NCI-H1048 (cell line): ENCODE results near the gene KCNIP3.
"Not testable (repeated sequence)": the region's sequence is repeated elsewhere in the genome, so short reads cannot be mapped to it uniquely, and the experiment has no call there.

Source experiments
- DNase-seq: peaks from one replicate; lab custom pipeline; 2025; lab: John Stamatoyannopoulos, UW

The KCNIP3 gene

DNA sequence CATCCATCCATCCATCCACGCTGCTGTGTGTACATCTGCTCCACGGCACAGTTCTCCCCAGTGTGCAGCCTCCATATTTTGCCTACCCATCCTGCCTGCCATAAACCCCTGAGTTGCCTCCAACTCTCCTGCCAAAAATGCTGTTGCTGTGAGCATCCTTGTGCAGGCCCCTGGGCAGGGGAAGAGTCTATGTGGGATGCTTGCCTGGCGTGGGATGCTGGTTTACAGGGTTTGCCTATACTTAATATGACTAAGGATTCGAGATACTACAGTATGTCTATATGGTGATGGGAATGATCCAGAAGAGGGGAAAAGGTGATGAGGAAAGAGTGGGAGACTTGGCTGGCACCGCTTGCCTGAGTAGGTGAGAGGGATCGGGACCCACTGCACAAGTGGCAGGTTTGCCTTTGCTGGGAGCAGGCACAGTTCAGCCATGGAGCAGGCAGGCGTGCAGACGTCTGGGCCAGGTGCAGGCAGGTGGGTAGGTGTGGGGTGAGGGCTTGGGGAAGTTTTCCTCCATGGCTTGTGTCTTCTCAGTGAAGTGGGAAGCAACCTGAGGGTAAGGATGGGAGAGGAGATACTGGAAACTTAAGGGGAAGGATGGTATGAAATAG, 75.2 kb downstream of the KCNIP3 start:
- no peak for DNase-seq

- DNase-seq, result no peak
Measured at GRCh38 chr2:95372845-95373244, 75.7 kb downstream of the KCNIP3 start.

- DNase-seq, result no peak
Measured at GRCh38 chr2:95374029-95374428, 76.9 kb downstream of the KCNIP3 start.

DNA sequence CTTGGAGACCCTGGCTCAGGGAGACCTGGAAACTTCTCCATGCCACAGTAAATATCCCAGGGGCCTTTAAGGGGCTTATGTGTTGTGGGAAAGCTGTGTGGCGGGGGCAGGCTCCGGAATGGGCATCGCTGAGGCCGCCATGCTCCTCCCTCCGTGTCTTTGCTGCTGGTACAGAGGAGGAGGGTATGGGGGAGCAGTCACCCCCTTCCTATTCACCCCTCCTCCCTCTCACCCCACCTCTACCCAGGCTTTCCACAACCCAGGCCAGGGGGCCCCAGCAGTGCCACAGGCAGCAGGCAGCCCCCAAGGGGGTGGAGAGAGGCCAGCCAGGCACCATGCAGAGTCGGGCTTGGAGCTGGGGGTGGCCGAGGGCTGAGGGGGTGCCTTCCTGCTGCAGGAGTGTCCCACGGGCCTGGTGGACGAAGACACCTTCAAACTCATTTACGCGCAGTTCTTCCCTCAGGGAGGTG, 77.3 kb downstream of the KCNIP3 start:
- DNase-seq, result no peak

DNA sequence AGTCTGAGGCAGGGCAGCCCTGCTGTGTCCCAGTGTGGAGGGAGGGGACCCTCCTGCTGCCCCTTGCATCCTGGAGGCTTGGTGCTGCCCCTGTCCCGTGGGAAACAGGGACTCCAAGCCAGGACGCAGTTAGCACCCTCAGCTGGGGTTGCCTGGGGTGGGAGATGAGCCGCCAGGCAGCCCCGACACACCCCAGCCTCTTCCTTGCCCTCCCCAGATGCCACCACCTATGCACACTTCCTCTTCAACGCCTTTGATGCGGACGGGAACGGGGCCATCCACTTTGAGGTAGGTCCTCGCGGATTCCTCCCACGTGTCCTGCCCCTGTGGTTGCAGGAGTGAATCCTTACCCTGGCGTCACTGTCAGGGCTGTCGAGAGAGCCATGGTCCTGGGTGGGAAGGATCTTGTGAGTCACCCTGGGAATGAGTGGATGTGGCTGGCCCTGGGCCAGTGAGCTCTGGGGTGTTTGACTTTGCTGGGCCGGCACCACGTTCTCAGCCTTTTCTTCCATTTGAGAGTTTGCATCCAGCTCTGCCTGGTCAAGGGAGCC, 77.8 kb downstream of the KCNIP3 start:
- no peak for DNase-seq

GRCh38 chr2:95375532-95376150, 78.5 kb downstream of the KCNIP3 start:
- no peak for DNase-seq

GRCh38 chr2:95376311-95377215, 79.4 kb downstream of the KCNIP3 start:
- DNase-seq, result no peak

DNA sequence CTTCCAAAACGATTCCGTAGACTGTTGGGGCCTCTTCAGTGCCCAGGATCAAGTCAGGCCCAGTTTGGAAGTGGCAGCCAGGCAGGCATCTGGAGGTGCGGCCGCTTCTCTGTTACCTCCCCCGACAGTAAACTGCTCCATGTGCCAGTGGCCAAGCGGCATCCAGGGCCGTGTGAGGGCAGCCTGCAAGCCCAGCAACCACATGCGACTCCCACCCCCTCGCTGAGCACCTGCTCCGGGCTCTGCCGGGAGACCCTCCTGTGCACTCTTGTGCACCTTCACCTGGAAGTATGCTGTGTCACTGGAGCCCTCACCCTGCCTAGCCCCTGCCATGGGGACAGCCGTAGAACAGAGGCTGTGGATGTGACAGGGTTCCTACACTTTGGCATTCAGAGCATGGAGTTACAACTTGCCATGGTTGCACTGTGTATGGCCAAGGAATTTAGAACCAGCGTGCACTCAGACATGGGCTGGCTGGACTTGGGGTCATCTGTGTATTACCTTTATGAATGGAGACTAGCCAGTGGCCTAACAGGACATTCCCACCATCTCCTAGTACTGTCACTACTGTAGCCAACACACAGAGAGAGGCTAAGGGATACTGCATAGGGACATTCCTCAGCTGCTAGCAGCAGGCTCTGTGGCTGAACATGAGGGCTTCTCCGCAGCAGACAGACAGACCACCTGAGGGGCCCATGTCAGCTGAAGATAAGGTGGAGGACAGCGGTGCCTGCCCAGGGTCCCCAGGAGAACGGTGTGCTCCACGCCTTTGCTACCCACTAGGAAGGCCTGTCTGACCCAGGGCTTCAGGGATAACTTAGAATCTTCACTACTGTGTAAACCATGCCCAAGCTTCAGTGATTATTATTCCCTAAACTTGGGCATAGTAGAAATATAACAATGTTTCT, 80.3 kb downstream of the KCNIP3 start:
- no peak for DNase-seq

DNA sequence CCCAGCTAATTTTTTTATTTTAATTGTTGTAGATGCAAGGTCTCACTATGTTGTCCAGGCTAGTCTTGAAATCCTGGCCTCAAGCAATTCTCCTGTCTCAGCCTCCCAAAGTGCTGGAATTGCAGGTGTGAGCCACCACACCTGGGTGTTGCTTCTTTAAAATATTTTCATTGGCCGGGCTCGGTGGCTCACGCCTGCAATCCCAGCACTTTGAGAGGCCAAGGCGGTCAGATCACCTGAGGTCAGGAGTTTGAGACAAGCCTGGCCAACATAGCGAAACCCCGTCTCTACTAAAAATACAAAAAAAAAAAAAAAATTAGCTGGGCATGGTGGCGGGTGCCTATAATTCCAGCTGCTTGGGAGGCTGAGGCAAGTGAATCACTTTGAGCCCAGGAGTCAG, 81.1 kb downstream of the KCNIP3 start:
- DNase-seq, result not testable (repeated sequence)

DNA sequence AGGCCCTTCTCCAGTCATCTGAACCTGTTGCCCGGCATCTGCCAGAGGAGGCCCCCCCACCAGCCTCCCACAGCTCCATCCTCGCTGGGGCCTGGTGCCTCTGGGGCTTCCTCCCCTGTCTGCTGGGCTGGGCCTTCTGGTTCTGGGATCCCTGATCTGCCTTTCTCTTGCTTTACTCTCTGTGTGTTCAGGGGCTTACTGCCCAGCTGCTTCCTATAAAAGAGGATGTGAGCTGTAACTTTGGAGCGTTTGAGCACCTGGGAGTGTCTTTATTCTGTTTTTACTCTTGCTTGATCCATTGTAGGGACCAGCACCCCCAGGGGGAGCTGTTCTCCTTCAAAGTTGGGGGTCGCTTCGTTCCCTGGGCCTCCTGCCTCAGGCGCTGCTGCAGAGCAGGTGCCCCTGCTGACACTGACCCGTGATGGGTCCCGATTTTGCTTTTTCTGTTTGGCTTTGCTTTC, 82.3 kb downstream of the KCNIP3 start:
- DNase-seq, result no peak

GRCh38 chr2:95380280-95380679, 83.1 kb downstream of the KCNIP3 start:
- no peak for DNase-seq

DNA sequence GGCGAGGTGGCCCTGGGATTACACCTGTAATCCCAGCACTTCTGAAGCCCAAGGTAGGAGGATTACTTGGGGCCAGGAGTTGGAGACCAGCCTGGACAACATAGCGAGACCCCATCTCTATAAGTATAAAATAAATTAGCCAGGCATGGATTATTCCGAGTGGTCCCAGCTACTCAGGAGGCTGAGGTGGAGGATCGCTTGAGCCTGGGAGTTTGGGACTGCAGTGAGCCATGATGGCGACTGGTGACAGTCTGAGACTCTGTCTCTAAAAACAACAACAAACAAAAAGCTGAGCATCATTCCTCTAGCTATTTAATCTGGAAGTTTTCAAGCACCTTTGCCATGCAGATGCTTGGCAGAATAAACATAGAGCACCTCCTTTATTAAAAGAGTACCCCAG, 83.6 kb downstream of the KCNIP3 start:
- DNase-seq, result no peak

- DNase-seq, result no peak
Measured at GRCh38 chr2:95381212-95382191, 84.4 kb downstream of the KCNIP3 start.

DNA sequence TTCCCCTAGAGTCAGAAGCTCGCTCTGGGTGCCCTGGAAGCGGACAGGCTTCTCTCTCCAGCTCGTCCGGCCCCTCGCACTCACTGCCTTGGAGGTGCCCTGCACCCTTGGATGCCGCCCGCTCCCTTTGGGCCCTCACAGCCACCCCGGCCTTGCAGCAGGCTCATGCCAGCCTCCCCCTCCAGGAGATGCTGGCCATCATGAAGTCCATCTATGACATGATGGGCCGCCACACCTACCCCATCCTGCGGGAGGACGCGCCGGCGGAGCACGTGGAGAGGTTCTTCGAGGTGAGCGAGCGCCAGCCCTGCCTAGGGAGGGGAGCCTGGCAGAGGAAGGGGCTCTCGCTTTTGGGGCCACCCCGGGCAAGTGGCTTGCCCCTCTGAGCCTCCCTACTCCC, 85.0 kb downstream of the KCNIP3 start:
- no peak for DNase-seq

DNA sequence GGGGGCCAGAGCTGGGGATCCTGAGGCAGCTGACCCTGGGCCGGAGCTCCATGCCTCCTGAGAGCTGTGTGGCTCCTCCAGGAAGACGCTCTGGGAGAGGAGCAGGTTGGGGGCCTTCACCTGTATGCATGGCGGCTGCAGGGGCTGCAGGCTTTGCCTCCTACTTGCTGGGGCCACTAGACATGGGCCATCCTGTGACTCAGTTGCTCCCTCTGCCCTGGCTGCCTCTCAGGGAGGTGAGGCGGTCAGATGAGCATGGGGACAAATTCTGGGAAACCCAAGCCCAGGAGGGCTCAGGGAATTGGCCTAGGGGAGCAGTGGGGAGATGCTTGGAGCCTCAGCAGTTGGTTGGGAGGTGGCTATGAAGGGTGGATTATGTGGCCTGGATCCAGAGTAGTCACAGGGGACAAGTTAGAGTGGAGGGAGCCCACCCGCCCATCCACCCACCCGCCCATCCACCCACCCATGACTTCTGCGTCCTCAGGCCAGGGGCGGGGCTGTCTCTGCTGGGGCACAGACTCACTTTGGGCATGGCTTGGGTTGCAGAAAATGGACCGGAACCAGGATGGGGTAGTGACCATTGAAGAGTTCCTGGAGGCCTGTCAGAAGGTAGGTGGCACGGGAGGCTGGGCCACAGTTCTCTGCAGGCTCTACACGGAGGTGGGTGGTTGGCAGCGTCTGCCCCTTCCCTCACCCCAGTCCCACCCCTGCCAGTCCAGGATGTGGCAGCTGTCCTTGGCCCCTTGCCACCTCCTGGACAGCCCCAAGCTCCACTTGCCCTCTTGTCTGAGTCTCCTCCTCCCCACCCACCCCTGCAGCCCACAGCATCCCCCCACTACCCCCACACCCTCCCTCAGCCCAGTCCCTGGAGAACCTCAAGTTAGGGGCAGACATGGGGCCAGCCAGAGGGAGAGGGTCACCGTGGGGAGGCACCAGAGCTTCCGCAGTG, 85.8 kb downstream of the KCNIP3 start:
- DNase-seq, result no peak

- DNase-seq, result no peak
Measured at GRCh38 chr2:95383635-95384027, 86.5 kb downstream of the KCNIP3 start.

GRCh38 chr2:95384854-95385569, 87.9 kb downstream of the KCNIP3 start:
- no peak for DNase-seq

- DNase-seq, result no peak
Measured at GRCh38 chr2:95385570-95385984, 88.4 kb downstream of the KCNIP3 start.
